Measurements from ENCODE around the gene CYB5R4.
"Not testable (repeated sequence)": the region's sequence is repeated elsewhere in the genome, so short reads cannot be mapped to it uniquely, and the experiment has no call there.

The CYB5R4 gene

DNA sequence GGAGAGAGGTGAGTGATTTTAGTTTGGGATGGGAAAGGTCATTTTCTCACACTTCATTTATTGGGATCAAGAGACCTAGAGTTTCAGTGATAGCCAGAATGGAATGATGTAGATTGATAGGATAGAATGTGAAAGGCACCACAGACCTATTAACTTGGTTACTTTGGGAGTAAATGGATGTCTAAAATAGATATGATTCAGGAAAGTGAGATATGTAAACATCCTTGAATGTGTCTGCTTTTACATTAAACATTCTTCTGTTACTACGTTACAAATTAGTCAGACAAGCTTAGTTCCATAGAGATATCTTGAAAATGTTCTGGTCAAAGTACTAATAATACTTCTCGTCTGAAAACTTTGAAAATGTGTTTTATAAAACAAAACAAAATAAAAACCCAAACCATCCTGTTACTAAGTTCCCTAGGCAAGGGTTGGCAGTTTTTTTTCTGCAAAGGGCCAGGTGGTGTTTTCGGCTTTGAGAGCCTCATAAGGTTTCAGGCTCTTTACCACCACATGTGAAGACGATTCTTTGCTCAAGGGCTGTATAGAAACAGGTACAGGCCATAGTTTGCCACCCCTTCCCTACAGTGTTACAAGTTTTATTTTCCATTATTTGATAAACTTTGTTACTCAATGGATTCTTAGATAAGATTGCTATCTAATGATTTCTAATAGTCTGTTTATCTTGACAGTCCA lies 3.4 kb downstream of the CYB5R4 start:
- DNase-seq (ENCODE audit: low read depth in 1 of 2, low spot score in 1 of 2) = no peak

DNA sequence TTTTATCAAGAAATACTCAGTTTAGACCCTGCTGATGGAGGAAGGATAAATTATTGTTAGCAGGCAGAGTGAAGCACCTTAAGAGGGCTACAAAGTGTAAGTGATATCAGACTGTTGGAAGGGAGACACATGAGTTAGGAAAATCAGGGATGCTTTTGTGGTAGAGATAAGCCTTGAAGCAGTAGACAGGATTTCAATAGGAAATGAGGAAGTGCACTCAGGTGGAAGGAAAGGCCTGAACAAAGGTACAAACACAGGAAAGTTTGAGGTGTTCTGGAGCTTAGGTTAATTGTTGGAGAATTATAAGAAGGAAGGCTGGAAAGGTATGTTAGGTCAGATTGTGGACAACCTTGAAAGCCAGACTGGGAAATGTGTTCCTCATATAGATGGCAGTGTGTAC lies 7.6 kb downstream of the CYB5R4 start:
- DNase-seq (ENCODE audit: low read depth in 1 of 2, low spot score in 1 of 2) = no peak

DNA sequence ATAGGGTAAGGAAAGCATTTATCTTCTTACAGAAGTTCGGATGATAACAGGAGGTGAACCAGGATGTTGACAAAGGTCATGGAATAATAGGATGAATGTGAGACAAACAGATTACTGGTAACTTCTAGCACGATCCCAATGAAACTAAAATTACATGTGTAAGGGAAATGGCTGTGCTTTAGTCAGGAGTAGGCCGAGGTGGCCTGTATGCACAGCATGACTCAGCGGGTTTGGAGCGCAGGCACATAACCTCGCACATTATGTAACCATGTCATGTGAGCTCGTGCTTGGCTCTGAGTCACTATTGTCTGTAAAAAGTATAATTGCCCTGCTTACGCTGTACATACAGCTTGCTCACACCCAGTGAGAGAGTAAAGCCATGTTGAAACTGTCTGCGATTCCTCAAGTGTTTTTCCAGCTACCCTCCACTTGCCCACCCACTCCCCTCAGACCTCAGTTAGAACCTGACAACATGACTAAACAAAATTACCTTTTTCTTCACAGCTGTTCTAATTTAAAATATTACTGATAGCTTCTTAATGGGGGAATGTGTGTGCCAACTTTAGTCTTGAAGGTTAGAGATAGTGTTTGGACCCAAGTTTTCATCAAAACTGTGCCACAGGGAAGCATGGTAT lies 8.2 kb downstream of the CYB5R4 start:
- DNase-seq (ENCODE audit: low read depth in 1 of 2, low spot score in 1 of 2) = no peak

DNA sequence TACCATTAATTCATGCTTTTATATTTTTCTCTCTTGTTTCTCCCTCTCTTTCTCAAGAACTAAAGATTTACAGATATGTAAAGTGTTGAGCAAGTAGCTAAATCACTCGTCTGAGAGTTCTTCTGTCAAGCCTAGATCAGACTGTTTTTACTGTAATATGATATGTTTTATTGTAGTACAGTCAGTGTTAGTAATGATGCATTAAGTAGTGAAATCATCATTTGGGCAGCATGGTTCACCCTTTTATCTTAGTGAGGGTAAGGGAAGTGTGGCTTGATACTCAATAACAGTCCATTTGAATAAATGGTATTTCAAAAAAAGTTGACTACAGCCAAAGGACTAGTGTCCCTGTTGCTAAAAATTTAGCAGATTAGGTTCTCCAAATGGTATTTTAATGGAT lies 9.2 kb downstream of the CYB5R4 start:
- no peak for DNase-seq (ENCODE audit: low read depth in 1 of 2, low spot score in 1 of 2)

DNA sequence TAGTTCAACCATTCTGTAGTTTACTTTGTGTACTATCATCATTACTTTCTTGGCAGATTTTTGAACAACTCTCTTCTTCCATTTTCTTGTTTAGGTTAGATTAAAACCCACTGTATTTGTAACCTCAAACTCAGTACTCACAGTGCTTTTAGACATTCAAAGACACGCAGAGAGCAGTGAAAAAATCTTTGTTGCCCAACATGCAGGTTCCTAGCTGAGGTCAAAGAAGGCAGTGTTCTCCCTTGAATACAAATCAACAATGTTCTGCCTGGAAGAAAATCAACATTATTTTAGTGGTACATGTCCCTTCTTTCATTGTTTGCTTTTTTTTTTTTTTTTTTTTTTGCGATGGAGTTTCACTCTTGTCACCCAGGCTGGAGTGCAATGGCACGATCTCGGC lies 11.2 kb downstream of the CYB5R4 start:
- DNase-seq (ENCODE audit: low read depth in 1 of 2, low spot score in 1 of 2) = no peak

DNA sequence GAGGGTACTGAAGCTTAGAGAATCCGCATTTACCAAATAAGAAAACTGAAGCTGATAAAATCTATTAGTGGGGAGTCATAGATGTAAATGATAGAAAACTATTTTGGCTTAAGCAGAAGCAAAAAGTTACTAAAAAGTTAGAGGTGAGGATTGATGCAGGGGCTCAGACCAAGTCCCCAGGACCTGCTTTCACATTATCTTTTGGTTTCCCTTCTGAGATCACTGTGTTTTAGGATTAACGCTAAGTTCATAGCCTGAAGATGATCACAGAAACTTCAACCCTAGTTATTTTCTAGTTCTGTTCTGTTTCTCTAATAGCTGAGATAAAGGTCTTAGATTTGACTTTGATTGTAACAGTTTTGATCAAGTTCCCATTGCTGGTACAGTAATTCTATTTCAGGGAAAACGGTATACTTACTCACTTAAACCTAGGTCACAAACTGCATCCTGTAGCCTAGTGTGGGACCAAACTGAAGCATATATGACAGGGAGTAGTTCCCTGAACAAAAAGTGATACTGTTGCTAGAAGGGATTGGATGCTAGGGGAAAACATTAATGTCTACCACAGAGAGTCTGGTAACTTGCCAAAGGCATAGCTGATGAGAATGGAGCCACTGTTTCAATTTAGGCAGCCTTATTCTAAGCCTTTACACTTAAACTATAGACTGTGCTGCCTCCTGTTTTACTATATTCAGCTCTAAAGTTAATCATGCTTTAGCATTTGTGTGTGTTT lies 13.1 kb downstream of the CYB5R4 start:
- DNase-seq (ENCODE audit: low read depth in 1 of 2, low spot score in 1 of 2) = no peak

DNA sequence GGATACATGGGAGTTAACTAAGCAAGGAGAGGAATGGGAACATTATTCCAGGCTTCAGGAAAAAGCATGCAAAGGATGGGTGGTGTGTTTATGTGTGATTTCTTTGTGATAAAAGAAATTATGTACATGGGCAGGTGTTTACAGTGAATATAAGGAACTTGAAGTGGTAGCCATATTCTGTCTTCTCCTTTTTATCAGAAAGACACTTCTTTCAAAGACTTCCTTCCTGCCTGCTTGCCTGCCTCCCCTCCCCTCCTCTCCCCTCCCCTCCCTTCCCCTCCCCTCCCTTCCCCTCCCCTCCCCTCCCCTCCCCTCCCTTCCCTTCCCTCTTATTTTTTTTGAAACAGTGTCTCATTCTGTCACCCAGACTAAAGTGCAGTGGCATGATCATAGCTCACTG lies 14.4 kb downstream of the CYB5R4 start:
- no peak for DNase-seq (ENCODE audit: low read depth in 1 of 2, low spot score in 1 of 2)

DNA sequence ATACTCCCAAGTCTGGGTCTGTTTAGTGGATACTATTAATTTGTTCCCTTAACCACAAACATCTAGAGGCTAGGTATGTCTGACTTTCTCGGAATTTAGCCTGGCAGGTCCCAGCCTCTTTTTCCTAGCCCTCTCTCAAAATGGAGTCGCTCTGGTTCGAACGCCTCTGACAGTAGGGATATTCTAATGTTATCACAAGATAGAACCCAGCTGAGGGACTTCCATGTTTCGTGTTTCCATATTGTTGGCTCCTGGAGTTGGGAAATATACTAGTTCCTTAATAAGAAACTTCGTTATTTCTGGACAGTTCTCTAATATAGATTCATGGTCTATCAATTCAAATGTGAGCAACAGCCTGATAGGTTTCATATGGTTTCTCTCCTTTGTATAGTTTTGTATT lies 16.4 kb downstream of the CYB5R4 start:
- no peak for DNase-seq (ENCODE audit: low read depth in 1 of 2, low spot score in 1 of 2)

DNA sequence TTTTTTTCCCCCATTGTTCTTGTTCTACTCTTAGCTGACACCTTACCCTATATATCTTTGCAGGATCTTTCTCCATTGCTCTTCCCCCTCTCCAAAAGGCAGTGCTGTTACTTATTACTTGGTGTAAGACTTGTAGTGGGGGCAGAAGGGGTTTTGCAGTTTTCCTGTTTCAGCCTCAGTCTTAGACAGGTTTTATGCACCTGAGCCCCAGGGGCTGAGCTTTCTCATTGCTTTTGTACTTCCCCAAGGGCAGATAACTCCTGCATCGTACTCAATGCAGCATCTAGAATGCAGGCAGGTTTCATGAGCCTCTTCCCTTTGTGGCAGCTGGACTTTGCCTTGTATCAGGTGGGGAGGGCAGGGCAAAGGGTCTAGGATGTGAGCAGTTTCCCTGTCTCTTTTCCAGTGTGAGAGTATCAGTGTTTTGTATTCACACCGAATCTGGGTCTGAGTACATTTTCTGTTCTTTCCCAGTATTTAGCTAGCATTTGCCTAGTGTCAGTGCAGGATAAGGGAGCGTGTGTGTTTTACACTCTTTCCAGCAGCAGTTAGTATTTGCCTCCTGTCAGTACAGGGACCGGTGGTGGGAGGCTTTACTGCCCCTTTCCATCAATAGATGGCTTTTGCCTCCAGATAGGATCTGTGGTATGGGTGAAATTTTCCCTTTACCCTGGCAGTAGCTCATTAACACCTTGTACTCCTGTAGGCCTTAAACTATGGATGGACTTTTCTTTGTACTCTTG lies 19.6 kb downstream of the CYB5R4 start:
- no peak for DNase-seq (ENCODE audit: low read depth in 1 of 2, low spot score in 1 of 2)

DNA sequence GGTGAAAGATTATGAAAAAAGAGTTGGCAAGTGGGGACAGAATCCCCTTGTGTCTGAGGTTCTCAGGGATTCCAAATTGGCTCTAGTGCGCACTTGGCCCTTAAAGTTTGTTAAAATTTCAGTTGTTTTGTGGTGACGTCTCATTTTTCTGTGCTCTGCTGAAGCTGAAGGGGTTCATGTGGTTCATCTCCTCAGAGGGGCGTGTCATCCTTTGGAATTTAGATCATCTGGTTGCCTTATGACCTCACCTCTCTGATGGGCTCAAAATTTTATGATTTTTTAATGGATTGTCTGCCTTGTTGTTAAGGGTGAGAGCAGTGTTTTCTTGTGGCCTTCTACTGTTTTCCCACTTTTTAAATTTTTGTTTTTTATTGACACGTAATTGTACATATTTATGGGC lies 20.3 kb downstream of the CYB5R4 start:
- no peak for DNase-seq (ENCODE audit: low read depth in 1 of 2, low spot score in 1 of 2)

DNA sequence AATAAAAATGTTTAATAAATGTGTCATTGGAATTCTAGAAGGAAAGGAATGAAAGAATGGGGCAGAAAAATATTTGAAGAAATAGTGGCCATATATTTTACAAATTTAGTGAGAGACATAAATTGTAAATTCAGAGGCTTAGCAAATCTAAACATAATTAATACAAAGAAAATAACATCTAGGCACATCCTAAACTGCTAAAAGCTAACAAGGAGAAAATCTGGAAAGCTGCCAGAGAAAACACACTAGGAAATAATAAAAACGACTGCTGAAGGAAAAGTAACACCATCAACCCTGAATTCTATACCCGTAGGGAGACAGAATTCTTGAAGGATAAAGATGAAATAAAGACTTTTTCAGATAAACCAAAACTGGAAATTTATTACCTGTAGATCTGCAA lies 23.8 kb downstream of the CYB5R4 start:
- DNase-seq (ENCODE audit: low read depth in 1 of 2, low spot score in 1 of 2) = no peak

DNA sequence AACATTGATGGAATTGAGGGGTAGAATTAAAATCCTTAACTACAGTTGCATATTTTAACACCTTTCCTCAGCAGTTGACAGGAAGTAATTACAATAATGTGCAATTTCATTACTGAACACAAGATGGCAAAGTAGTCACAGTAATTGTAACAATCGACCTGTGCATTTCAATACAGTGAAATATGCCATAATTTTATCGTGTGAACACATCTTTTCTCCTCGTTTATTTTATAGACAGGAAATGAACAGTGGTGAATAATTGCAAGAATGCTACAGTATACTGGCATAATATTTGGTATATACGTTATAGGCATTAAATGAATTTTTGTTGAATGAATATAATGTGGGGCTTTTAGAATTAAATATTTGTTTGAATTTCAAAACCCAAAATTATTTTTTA lies 25.0 kb downstream of the CYB5R4 start:
- no peak for DNase-seq (ENCODE audit: low read depth in 1 of 2, low spot score in 1 of 2)

DNA sequence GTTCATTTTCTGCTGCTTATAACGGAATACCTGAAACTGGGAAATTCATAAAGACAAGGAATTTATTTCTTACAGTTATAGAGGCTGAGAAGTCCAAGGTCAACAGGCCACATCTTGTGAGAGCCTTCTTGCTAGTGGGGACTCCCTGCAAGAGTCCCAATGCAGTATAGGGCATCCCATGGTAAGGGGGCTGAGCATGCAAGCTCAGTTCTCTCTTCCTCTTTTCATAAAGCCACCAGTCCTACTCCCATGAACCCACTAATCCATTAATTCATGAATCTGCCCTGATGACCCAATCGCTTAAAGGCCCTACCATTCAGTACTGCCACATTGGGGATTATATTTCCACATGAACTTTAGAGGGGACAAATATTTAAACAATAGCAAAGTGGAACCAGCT lies 26.5 kb downstream of the CYB5R4 start:
- no peak for DNase-seq (ENCODE audit: low read depth in 1 of 2, low spot score in 1 of 2)

DNA sequence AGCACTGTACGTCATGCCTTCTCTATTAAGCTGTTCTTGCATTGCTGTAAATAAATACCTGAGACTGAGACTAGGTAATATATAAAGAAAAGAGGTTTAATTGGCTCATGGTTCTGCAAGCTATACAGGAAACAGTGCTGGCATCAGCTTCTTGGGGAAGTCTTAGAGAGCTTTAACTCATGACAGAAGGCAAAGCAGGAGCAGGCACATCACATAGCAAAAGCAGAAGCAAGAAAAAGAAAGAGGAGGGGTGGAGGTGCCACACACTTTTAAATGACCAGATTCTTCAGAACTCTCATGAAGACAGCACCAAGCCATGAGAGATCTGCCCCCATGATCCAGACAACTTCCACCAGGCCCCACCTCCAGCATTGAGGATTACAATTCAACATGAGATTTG lies 30.1 kb downstream of the CYB5R4 start:
- no peak for DNase-seq (ENCODE audit: low read depth in 1 of 2, low spot score in 1 of 2)

DNA sequence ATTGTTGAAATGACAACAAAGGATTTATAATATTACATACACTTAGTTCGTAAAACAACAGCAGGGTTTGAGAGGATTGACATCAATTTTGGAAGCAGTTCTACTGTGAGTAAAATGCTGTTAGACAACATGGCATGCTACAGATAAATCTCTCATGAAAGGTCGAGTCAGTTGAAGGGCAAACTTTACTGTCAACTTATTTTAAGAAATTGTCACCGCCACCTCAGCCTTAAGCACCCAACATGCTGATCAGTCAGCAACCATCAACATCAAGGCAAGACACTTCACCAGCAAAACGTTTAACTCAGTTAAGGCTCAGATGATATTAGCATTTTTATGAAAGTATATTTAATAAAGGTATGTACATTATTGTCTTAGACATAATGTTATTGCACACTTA lies 31.0 kb downstream of the CYB5R4 start:
- no peak for DNase-seq (ENCODE audit: low read depth in 1 of 2, low spot score in 1 of 2)

DNA sequence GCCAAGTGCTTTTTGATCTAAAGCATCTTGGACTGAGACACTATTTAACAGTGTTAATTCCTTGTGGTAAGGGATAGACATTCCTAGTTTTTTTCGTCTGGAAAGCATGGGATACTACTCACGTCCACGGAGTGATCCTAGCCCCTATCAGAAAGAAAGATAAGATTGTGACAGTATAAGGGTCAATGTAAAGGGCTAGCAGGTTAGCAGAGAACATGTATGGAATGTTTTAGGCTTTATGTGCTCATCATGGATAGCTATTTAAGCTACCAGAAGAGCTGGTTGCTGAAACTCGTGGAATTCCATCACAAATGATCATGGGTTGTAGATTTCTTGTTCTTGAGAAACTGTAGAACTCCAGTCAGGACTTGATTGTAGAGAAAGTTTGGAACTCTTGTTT lies 32.1 kb downstream of the CYB5R4 start:
- DNase-seq (ENCODE audit: low read depth in 1 of 2, low spot score in 1 of 2) = no peak

DNA sequence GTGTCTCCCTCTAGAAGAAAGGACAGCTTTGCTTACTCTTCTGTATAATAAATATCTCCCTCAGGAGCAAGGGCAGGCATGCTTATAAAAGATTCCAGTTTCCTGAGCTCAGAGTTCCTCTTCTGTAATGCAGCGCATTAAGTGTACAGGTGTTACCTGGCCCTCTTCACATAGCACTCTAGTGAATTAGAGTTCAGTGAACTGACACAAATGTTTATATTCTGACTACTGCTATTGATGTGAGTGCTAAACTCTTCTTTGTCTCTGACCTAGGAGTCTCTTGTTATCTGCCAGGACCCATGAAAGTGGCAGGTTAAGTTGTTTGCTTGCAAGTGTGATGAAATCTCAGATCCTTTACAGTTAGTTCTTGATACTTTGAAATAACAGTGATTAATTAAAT lies 33.5 kb downstream of the CYB5R4 start:
- no peak for DNase-seq (ENCODE audit: low read depth in 1 of 2, low spot score in 1 of 2)

DNA sequence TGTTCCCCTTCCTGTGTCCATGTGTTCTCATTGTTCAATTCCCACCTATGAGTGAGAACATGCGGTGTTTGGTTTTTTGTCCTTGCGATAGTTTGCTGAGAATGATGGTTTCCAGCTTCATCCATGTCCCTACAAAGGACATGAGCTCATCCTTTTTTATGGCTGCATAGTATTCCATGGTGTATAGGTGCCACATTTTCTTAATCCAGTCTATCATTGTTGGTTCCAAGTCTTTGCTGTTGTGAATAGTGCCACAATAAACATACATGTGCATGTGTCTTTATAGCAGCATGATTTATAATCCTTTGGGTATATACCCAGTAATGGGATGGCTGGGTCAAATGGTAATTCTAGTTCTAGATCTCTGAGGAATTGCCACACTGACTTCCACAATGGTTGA lies 37.6 kb downstream of the CYB5R4 start:
- DNase-seq (ENCODE audit: low read depth in 1 of 2, low spot score in 1 of 2) = not testable (repeated sequence)

DNA sequence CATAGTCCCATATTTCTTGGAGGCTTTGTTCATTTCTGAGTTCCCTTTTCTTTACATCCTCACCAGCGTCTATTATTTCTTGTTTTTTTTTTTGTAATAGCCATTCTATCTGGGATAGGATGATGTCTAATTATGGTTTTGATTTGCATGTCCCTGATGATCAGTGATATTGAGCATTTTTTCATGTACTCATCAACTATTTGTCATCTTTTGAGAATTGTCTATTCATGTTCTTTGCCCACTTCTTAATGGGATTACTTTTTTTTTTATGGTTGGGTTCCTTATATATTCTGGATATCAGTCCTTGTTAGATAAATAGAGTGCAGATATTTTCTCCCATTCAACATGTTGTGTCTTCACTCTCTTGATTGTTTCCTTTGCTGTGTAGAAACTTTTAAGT lies 42.1 kb downstream of the CYB5R4 start:
- DNase-seq (ENCODE audit: low read depth in 1 of 2, low spot score in 1 of 2) = no peak

DNA sequence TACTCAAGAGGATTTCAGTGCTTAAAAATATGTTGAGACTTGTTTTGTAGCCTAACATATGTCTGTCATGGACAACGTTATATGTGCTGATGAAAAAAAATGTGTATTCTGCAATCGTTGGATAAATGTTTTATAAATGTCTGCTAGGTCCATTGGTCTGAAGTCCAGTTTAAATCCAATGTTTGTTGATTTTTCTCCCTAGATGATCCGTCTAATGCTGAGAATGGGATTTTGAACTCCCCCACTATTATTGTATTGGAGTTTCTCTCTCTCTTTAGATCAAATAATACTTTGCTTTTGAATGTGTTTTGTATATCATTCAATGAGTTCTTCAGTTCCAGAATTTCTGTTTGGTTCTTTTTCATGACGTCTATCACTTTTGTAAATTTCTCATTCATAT lies 44.9 kb downstream of the CYB5R4 start:
- no peak for DNase-seq (ENCODE audit: low read depth in 1 of 2, low spot score in 1 of 2)

DNA sequence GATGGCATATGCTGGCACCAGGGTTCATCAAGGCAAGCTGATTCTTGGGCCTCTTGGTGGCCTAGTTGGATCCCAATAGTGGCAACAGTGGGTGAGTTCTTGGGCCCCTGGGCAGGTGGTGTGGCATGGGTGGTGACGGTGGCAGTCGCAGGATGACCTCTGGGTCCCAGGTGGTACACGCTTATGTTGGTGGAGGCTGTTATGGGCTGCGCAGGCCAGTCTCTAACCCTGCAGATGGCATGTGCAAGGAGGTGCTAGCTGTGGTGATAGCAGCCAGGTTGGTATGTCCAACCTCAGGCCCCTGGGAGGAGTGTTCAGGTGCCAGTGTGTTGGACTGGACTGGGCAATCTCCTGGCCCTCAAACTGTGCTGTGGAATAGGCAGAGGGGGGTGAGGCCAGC lies 46.2 kb downstream of the CYB5R4 start:
- no peak for DNase-seq (ENCODE audit: low read depth in 1 of 2, low spot score in 1 of 2)
